CD4-positive, CD25-positive, alpha-beta regulatory T cell (primary cell): ENCODE data around the gene CSF1. TPM values are rescaled to one million over a fixed set of nuclear protein-coding genes. Genes with fewer than 3 reads are reported as not detected.

Experiments used
- ATAC-seq, 2 donors: fragments of 150-1000 bp; cut with Tn5 transposase; one replicate each; pipeline ENCODE4 v1.10.0; 2021; ENCODE audit warnings: low read depth in 2 of 2, moderate number of reproducible peaks in 2 of 2, moderate library complexity in 1 of 2
- DNase-seq, 3 donors: peaks; one replicate each; pipeline versions ENCODE4 v3.0.0 to v3.0.0-alpha.2; 2012 to 2022; ENCODE audit warnings: mixed read lengths in 1 of 3
- H3K27ac ChIP-seq: one replicate; pipeline ENCODE4 v1.7.0; 2013; ENCODE audit warnings: mild to moderate bottlenecking, low read length; ENCODE audit not compliant: insufficient read depth, poor library complexity, severe bottlenecking
- H3K27me3 ChIP-seq: one replicate; pipeline ENCODE4 v1.7.0; 2013; ENCODE audit warnings: low read length; ENCODE audit not compliant: control insufficient read depth, insufficient read depth
- H3K36me3 ChIP-seq: one replicate; pipeline ENCODE4 v1.7.0; 2013; ENCODE audit warnings: mild to moderate bottlenecking, low read length, moderate library complexity; ENCODE audit not compliant: control insufficient read depth, insufficient read depth
- H3K4me1 ChIP-seq: 2 replicates; pipeline ENCODE4 v1.7.0; 2013; ENCODE audit warnings: mild to moderate bottlenecking, low read length; ENCODE audit not compliant: insufficient read depth, control insufficient read depth, poor library complexity, severe bottlenecking
- H3K4me3 ChIP-seq: one replicate; pipeline ENCODE4 v1.7.0; 2013; ENCODE audit warnings: low read depth, mild to moderate bottlenecking, low read length, moderate library complexity
- H3K9me3 ChIP-seq, 2 experiments: 1 replicate in 1 of 2; 2 replicates in 1 of 2; pipeline ENCODE4 v1.7.0; 2013; ENCODE audit warnings: low read length in 2 of 2, mild to moderate bottlenecking in 1 of 2, moderate library complexity in 1 of 2; ENCODE audit not compliant: control insufficient read depth in 2 of 2
- H3K27ac Mint-ChIP-seq, 3 donors: one replicate each; pipeline ENCODE4 v1.8.0; 2020 to 2022; ENCODE audit warnings: mild to moderate bottlenecking in 3 of 3, mixed read lengths in 3 of 3, moderate library complexity in 2 of 3
- H3K27me3 Mint-ChIP-seq: one replicate; pipeline ENCODE4 v1.8.0; 2022; ENCODE audit warnings: mild to moderate bottlenecking, mixed read lengths
- H3K36me3 Mint-ChIP-seq: one replicate; pipeline ENCODE4 v1.8.0; 2020; ENCODE audit warnings: mixed read lengths
- H3K4me1 Mint-ChIP-seq, 4 donors: one replicate each; pipeline ENCODE4 v1.8.0; 2020 to 2022; ENCODE audit warnings: mixed read lengths in 4 of 4, mild to moderate bottlenecking in 1 of 4
- H3K4me3 Mint-ChIP-seq, 4 donors: one replicate each; pipeline ENCODE4 v1.8.0; 2020 to 2022; ENCODE audit warnings: mild to moderate bottlenecking in 4 of 4, mixed read lengths in 4 of 4, moderate library complexity in 3 of 4
- H3K9me3 Mint-ChIP-seq, 7 donors: one replicate each; pipeline ENCODE4 v1.8.0; 2020 to 2022; ENCODE audit warnings: mixed read lengths in 7 of 7, mild to moderate bottlenecking in 3 of 7, moderate library complexity in 2 of 7
- polyA plus RNA-seq, 4 donors: library from polyadenylated mRNA; unstranded; fragments of 300-500 nt; fragmentation: Illumina TruSeq; gene quantifications; one replicate each; pipeline ENCODE4 v1.2.3, GENCODE V29; 2021
- total RNA-seq: library from RNA; stranded (reverse); gene quantifications from one replicate; pipeline ENCODE4 v1.2.3, GENCODE V29; 2022

The CSF1 gene
- total and polyA plus RNA-seq, 5 donors from 2014 or later = 12.2 to 28.4 (median 16.5) TPM

DNA sequence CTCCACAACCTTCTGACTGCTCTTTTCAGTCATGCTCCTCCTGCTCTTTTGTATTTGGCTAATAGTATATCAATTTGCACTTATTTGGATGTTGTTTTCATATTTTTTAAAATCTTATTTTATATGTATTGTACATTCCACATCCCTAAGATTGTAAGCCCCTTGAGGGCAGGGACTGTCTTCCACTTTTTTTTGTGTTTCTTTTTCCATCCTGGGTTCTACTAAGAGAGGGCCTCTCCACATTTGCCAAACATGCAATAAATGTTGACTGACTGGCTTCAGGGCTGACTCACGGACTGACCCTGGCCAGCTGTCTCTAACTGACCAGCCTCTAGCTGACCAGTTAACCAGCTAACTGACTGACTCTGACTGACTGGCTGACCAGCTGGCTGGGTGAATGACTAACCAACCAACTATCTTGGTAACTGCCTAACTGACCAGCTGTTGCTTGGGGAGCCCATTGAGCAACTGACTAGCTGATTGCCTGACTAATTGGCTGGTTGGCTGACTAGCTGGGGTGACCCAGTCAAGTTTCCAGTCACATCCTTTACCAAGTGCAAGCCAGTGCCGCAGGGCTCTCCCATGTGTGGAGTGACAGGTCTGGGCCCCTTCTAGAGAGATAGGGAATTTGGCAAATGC lies 16.1 kb downstream of the CSF1 start:
- H3K27ac Mint-ChIP-seq = peak overlapping the region in 1 of 3 donors; percentile 58
- peaks cover 61% of the 10 kb centered on the region for H3K36me3 Mint-ChIP-seq

DNA sequence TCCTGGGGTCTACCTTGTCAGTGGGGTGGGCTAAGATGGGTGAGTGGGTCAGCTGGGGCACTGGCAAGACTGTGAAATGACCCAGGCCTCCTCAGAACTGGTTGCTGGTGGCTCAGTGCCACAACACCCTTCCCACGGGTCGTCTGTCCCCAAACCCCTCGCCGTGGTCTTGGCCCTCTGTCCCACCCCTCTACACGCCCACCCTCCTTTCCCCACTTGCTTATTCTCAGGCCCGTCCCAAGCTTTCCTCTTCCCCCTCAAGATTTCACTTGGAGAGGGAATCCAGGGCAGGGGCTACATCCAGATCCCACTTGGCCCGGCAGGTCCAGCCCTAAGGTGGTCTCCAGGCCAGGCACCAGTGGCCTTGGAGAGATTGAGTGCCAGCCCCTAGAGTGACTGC lies 16.7 kb downstream of the CSF1 start:
- Mint-ChIP-seq H3K27ac (peak overlapping the region in 2 of 3 donors; percentile 42 to 58), H3K4me1 (peaks cover 0 to 9% (median 4%) of the 10 kb centered on the region in 4 donors), H3K27me3 (peaks cover 3% of the 10 kb centered on the region), H3K9me3 (no peaks in the 10 kb centered on the region), H3K36me3 (peaks cover 57% of the 10 kb centered on the region), H3K4me3 (no peak overlapping the region)
- no peaks in the 10 kb centered on the region for H3K27me3 ChIP-seq
- H3K27ac ChIP-seq = no peak overlapping the region
- no peak overlapping the region for H3K4me3 ChIP-seq
- DNase-seq = no peak
- no peaks in the 10 kb centered on the region for H3K9me3 ChIP-seq
- H3K4me1 ChIP-seq = no peaks in the 10 kb centered on the region
- ATAC-seq = no peak
- peaks cover 76% of the 10 kb centered on the region for H3K36me3 ChIP-seq

More for the DNA sequence above, 16.1 kb downstream of the CSF1 start:
- no peak overlapping the region for H3K27ac ChIP-seq
- H3K9me3 ChIP-seq = no peaks in the 10 kb centered on the region
- H3K36me3 ChIP-seq = peaks cover 82% of the 10 kb centered on the region
- H3K27me3 Mint-ChIP-seq = no peaks in the 10 kb centered on the region
- no peaks in the 10 kb centered on the region for H3K9me3 Mint-ChIP-seq
- ATAC-seq (no peak), DNase-seq (no peak)
- H3K4me1 Mint-ChIP-seq = peaks cover 0 to 10% (median 2%) of the 10 kb centered on the region in 4 donors
- H3K4me3 Mint-ChIP-seq = no peak overlapping the region
- no peak overlapping the region for H3K4me3 ChIP-seq
- H3K27me3 ChIP-seq = no peaks in the 10 kb centered on the region
- H3K4me1 ChIP-seq = no peaks in the 10 kb centered on the region

DNA sequence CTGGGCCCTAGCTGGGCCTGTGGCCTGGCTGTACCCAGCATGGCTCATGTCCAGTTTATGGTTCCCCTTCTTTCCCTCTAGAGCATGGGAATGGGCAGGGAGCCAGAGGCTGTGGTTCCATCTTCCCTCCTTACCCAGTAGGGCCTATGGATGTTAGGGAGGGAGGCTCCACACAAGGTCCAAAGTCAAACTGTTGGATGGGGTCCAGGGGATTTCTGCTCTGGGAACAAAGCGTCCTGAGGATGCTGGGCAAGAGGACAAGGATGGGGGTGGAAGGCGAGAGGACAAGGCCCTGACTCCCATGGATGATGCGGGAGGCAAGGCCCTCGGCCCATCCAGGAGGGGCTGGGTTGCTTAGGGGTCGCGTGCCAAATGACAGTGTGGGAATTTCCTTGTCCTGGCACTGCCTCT lies 17.3 kb downstream of the CSF1 start:
- Histone ChIP-seq H3K36me3 (peaks cover 71% of the 10 kb centered on the region), H3K9me3 (no peaks in the 10 kb centered on the region), H3K4me1 (no peaks in the 10 kb centered on the region), H3K27me3 (no peaks in the 10 kb centered on the region), H3K4me3 (no peak overlapping the region), H3K27ac (no peak overlapping the region)
- H3K9me3 Mint-ChIP-seq = no peaks in the 10 kb centered on the region
- ATAC-seq = no peak
- H3K27ac Mint-ChIP-seq = no peak overlapping the region
- H3K4me1 Mint-ChIP-seq = peaks cover 0 to 9% (median 3%) of the 10 kb centered on the region in 4 donors
- H3K36me3 Mint-ChIP-seq = peaks cover 52% of the 10 kb centered on the region
- no peak overlapping the region for H3K4me3 Mint-ChIP-seq
- H3K27me3 Mint-ChIP-seq = peaks cover 4% of the 10 kb centered on the region
- DNase-seq = no peak

DNA sequence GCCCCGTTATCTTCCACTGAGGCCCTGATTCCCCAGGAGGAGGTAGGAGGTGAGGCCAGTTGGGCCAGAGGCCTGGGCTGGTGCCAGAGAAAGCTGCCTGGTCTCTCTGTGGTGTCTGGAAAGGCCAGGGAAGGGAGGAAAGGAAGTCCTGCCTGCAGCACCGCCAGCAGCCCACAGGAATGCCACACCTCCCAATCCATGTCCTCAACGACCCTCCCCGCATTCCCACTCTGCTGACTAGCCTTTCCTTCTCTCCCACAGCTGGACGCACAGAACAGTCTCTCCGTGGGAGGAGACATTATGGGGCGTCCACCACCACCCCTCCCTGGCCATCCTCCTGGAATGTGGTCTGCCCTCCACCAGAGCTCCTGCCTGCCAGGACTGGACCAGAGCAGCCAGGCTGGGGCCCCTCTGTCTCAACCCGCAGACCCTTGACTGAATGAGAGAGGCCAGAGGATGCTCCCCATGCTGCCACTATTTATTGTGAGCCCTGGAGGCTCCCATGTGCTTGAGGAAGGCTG lies 18.0 kb downstream of the CSF1 start:
- peaks cover 49% of the 10 kb centered on the region for H3K36me3 Mint-ChIP-seq
- H3K4me1 Mint-ChIP-seq = peaks cover 0 to 9% (median 3%) of the 10 kb centered on the region in 4 donors
- Histone ChIP-seq H3K4me3 (no peak overlapping the region), H3K4me1 (no peaks in the 10 kb centered on the region), H3K36me3 (peaks cover 64% of the 10 kb centered on the region), H3K27ac (no peak overlapping the region), H3K9me3 (no peaks in the 10 kb centered on the region), H3K27me3 (no peaks in the 10 kb centered on the region)
- H3K4me3 Mint-ChIP-seq = peak overlapping the region in 1 of 4 donors; percentile 4
- peaks cover 4% of the 10 kb centered on the region for H3K27me3 Mint-ChIP-seq
- DNase-seq = no peak
- no peaks in the 10 kb centered on the region for H3K9me3 Mint-ChIP-seq
- ATAC-seq = no peak
- no peak overlapping the region for H3K27ac Mint-ChIP-seq

DNA sequence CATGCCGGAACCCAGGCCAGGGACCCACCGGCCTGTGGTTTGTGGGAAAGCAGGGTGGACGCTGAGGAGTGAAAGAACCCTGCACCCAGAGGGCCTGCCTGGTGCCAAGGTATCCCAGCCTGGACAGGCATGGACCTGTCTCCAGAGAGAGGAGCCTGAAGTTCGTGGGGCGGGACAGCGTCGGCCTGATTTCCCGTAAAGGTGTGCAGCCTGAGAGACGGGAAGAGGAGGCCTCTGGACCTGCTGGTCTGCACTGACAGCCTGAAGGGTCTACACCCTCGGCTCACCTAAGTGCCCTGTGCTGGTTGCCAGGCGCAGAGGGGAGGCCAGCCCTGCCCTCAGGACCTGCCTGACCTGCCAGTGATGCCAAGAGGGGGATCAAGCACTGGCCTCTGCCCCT lies 18.5 kb downstream of the CSF1 start:
- no peaks in the 10 kb centered on the region for H3K9me3 Mint-ChIP-seq
- H3K4me3 Mint-ChIP-seq = no peak overlapping the region
- peaks cover 4% of the 10 kb centered on the region for H3K27me3 Mint-ChIP-seq
- H3K36me3 Mint-ChIP-seq = peaks cover 47% of the 10 kb centered on the region
- H3K9me3 ChIP-seq = no peaks in the 10 kb centered on the region
- peaks cover 0 to 9% (median 3%) of the 10 kb centered on the region in 4 donors for H3K4me1 Mint-ChIP-seq
- no peak for ATAC-seq
- H3K27ac Mint-ChIP-seq = no peak overlapping the region
- H3K36me3 ChIP-seq = peaks cover 59% of the 10 kb centered on the region
- H3K27me3 ChIP-seq = no peaks in the 10 kb centered on the region
- no peak overlapping the region for H3K27ac ChIP-seq
- no peak for DNase-seq
- H3K4me3 ChIP-seq = no peak overlapping the region
- no peaks in the 10 kb centered on the region for H3K4me1 ChIP-seq

DNA sequence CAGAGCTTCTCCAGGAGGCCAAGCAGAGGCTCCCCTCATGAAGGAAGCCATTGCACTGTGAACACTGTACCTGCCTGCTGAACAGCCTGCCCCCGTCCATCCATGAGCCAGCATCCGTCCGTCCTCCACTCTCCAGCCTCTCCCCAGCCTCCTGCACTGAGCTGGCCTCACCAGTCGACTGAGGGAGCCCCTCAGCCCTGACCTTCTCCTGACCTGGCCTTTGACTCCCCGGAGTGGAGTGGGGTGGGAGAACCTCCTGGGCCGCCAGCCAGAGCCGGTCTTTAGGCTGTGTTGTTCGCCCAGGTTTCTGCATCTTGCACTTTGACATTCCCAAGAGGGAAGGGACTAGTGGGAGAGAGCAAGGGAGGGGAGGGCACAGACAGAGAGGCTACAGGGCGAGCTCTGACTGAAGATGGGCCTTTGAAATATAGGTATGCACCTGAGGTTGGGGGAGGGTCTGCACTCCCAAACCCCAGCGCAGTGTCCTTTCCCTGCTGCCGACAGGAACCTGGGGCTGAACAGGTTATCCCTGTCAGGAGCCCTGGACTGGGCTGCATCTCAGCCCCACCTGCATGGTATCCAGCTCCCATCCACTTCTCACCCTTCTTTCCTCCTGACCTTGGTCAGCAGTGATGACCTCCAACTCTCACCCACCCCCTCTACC lies 19.1 kb downstream of the CSF1 start:
- Histone ChIP-seq H3K27me3 (no peaks in the 10 kb centered on the region), H3K4me3 (no peak overlapping the region), H3K36me3 (peaks cover 54% of the 10 kb centered on the region), H3K4me1 (no peaks in the 10 kb centered on the region), H3K9me3 (no peaks in the 10 kb centered on the region), H3K27ac (no peak overlapping the region)
- Mint-ChIP-seq H3K9me3 (no peaks in the 10 kb centered on the region), H3K27me3 (peaks cover 4% of the 10 kb centered on the region), H3K27ac (peak overlapping the region in 1 of 3 donors; percentile 48), H3K4me1 (peaks cover 0 to 9% (median 3%) of the 10 kb centered on the region in 4 donors), H3K36me3 (peaks cover 44% of the 10 kb centered on the region), H3K4me3 (no peak overlapping the region)
- ATAC-seq (no peak), DNase-seq (no peak)

DNA sequence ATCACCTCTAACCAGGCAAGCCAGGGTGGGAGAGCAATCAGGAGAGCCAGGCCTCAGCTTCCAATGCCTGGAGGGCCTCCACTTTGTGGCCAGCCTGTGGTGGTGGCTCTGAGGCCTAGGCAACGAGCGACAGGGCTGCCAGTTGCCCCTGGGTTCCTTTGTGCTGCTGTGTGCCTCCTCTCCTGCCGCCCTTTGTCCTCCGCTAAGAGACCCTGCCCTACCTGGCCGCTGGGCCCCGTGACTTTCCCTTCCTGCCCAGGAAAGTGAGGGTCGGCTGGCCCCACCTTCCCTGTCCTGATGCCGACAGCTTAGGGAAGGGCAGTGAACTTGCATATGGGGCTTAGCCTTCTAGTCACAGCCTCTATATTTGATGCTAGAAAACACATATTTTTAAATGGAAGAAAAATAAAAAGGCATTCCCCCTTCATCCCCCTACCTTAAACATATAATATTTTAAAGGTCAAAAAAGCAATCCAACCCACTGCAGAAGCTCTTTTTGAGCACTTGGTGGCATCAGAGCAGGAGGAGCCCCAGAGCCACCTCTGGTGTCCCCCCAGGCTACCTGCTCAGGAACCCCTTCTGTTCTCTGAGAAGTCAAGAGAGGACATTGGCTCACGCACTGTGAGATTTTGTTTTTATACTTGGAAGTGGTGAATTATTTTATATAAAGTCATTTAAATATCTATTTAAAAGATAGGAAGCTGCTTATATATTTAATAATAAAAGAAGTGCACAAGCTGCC lies 19.8 kb downstream of the CSF1 start:
- H3K4me1 Mint-ChIP-seq = peaks cover 0 to 5% (median 3%) of the 10 kb centered on the region in 4 donors
- no peaks in the 10 kb centered on the region for H3K9me3 Mint-ChIP-seq
- H3K4me3 ChIP-seq = no peak overlapping the region
- H3K4me3 Mint-ChIP-seq = no peak overlapping the region
- peaks cover 47% of the 10 kb centered on the region for H3K36me3 ChIP-seq
- peaks cover 4% of the 10 kb centered on the region for H3K27me3 Mint-ChIP-seq
- no peak overlapping the region for H3K27ac ChIP-seq
- peak overlapping the region in 1 of 3 donors; percentile 7 for H3K27ac Mint-ChIP-seq
- no peaks in the 10 kb centered on the region for H3K4me1 ChIP-seq
- ATAC-seq = no peak
- DNase-seq = no peak
- no peaks in the 10 kb centered on the region for H3K27me3 ChIP-seq
- H3K9me3 ChIP-seq = no peaks in the 10 kb centered on the region
- H3K36me3 Mint-ChIP-seq = peaks cover 39% of the 10 kb centered on the region
